WTC11 (cell line): ENCODE measurements around the gene SLAMF1. TPM values are rescaled to one million over a fixed set of nuclear protein-coding genes. Genes with fewer than 3 reads are reported as not detected.

Experiments used
- ATAC-seq: fragments of 200-7000 bp; cut with Tn5 transposase; 2 replicates; pipeline ENCODE4 v1.10.0; 2021; ENCODE audit warnings: mild to moderate bottlenecking, moderate library complexity
- CTCF ChIA-PET: fragments of 300-600 bp; sonication (Branson Sonifier 250); formaldehyde crosslinking; loops from one replicate; lab custom pipeline; 2021; ENCODE audit warnings: antibody characterized with exemption; lab: Charles Lee
- POLR2A ChIA-PET: fragments of 350-600 bp; sonication (Branson Sonifier 250); formaldehyde crosslinking; loops from one replicate; lab custom pipeline; 2021; ENCODE audit warnings: antibody characterized with exemption; lab: Charles Lee
- DNase-seq: peaks from one replicate; pipeline ENCODE4 v3.0.0; 2021; ENCODE audit warnings: low spot score
- H3K27ac Mint-ChIP-seq: 2 replicates; pipeline ENCODE4 v1.8.0; 2021; ENCODE audit warnings: mixed read lengths
- H3K27me3 Mint-ChIP-seq: 2 replicates; pipeline ENCODE4 v1.8.0; 2021; ENCODE audit warnings: low read depth, mild to moderate bottlenecking, moderate library complexity, mixed read lengths
- H3K36me3 Mint-ChIP-seq: 2 replicates; pipeline ENCODE4 v1.8.0; 2021; ENCODE audit warnings: mixed read lengths
- H3K4me1 Mint-ChIP-seq: 2 replicates; pipeline ENCODE4 v1.8.0; 2022; ENCODE audit warnings: mixed read lengths
- H3K4me3 Mint-ChIP-seq: 2 replicates; pipeline ENCODE4 v1.8.0; 2021; ENCODE audit warnings: mild to moderate bottlenecking, moderate library complexity, mixed read lengths
- H3K9me3 Mint-ChIP-seq: 2 replicates; pipeline ENCODE4 v1.8.0; 2021; ENCODE audit warnings: mixed read lengths
- ARID4B ChIP-seq: sonication (generic); formaldehyde crosslinking; IDR thresholded peaks from 2 replicates; pipeline ENCODE4 v1.8.0; 2023; ENCODE audit warnings: missing genetic modification reagents, mild to moderate bottlenecking, borderline replicate concordance
- EMX1 ChIP-seq: fragments of 250-450 bp; sonication (Bioruptor Pico); IDR thresholded peaks from 2 replicates; pipeline ENCODE4 v1.8.0; 2021; ENCODE audit warnings: mild to moderate bottlenecking
- FOXK1 ChIP-seq: sonication (generic); formaldehyde crosslinking; IDR thresholded peaks from 2 replicates; pipeline ENCODE4 v1.8.0; 2022; ENCODE audit warnings: mild to moderate bottlenecking, moderate library complexity, missing genetic modification reagents
- FOXP1 ChIP-seq: sonication (generic); formaldehyde crosslinking; IDR thresholded peaks from 2 replicates; pipeline ENCODE4 v1.8.0; 2022; ENCODE audit warnings: missing genetic modification reagents, mild to moderate bottlenecking, moderate library complexity, borderline replicate concordance
- HMGA2 ChIP-seq: fragments of 250-450 bp; sonication (Bioruptor Pico); IDR thresholded peaks from 2 replicates; pipeline ENCODE4 v1.4.0; 2021; ENCODE audit warnings: mild to moderate bottlenecking, moderate library complexity
- IRF2 ChIP-seq: sonication (generic); formaldehyde crosslinking; IDR thresholded peaks from 2 replicates; pipeline ENCODE4 v1.8.0; 2022; ENCODE audit warnings: low read depth, missing genetic modification reagents, borderline replicate concordance
- JUN ChIP-seq: sonication (generic); formaldehyde crosslinking; IDR thresholded peaks from 2 replicates; pipeline ENCODE4 v1.8.0; 2023; ENCODE audit warnings: mild to moderate bottlenecking, missing genetic modification reagents
- MXD4 ChIP-seq: fragments of 250-450 bp; sonication (Bioruptor Pico); IDR thresholded peaks from 2 replicates; pipeline ENCODE4 v1.8.0; 2021; ENCODE audit warnings: mild to moderate bottlenecking, moderate library complexity, borderline replicate concordance
- MYBL2 ChIP-seq: sonication (generic); formaldehyde crosslinking; IDR thresholded peaks from 2 replicates; pipeline ENCODE4 v1.8.1; 2023; ENCODE audit warnings: mild to moderate bottlenecking, moderate library complexity, missing genetic modification reagents
- SMAD3 ChIP-seq: sonication (generic); formaldehyde crosslinking; IDR thresholded peaks from 2 replicates; pipeline ENCODE4 v1.8.0; 2022; ENCODE audit warnings: missing genetic modification reagents, mild to moderate bottlenecking, borderline replicate concordance
- SP1 ChIP-seq: sonication (generic); formaldehyde crosslinking; conservative IDR thresholded peaks from 2 replicates; pipeline ENCODE4 v1.8.1; 2022; ENCODE audit warnings: missing genetic modification reagents
- ZNF219 ChIP-seq: sonication (generic); formaldehyde crosslinking; IDR thresholded peaks from 2 replicates; pipeline ENCODE4 v1.8.0; 2023; ENCODE audit warnings: missing genetic modification reagents, mild to moderate bottlenecking, borderline replicate concordance
- ZNF263 ChIP-seq: sonication (generic); formaldehyde crosslinking; IDR thresholded peaks from 2 replicates; pipeline ENCODE4 v1.8.1; 2022; ENCODE audit warnings: low read depth, mild to moderate bottlenecking, moderate library complexity, missing genetic modification reagents
- ZNF317 ChIP-seq: sonication (generic); formaldehyde crosslinking; IDR thresholded peaks from 2 replicates; pipeline ENCODE4 v1.8.1; 2023; ENCODE audit warnings: low read depth, mild to moderate bottlenecking, moderate library complexity, missing genetic modification reagents, borderline replicate concordance
- ZNF425 ChIP-seq: fragments of 250-450 bp; sonication (Bioruptor Pico); conservative IDR thresholded peaks from 2 replicates; pipeline ENCODE4 v1.9.0; 2021; ENCODE audit warnings: mild to moderate bottlenecking
- ZNF532 ChIP-seq: fragments of 250-450 bp; sonication (Bioruptor Pico); IDR thresholded peaks from 2 replicates; pipeline ENCODE4 v1.9.0; 2021; ENCODE audit warnings: mild to moderate bottlenecking, borderline replicate concordance
- total RNA-seq: library from RNA; stranded (reverse); gene quantifications from 3 replicates; pipeline ENCODE4 v1.2.3, GENCODE V29; 2021
- TF ChIP-seq, protein P1 (sequence below): sonication (generic); formaldehyde crosslinking; IDR thresholded peaks from 2 replicates; pipeline ENCODE4 v1.8.1; 2022; ENCODE audit warnings: mild to moderate bottlenecking, moderate library complexity, missing genetic modification reagents
- TF ChIP-seq, protein P2 (sequence below): sonication (generic); formaldehyde crosslinking; IDR thresholded peaks from 2 replicates; pipeline ENCODE4 v1.8.1; 2023; ENCODE audit warnings: mild to moderate bottlenecking, missing genetic modification reagents, moderate library complexity
- TF ChIP-seq, protein P3 (sequence below): sonication (generic); formaldehyde crosslinking; IDR thresholded peaks from 2 replicates; pipeline ENCODE4 v1.8.1; 2023; ENCODE audit warnings: mild to moderate bottlenecking, missing genetic modification reagents
- TF ChIP-seq, protein P4 (sequence below): sonication (generic); formaldehyde crosslinking; IDR thresholded peaks from 2 replicates; pipeline ENCODE4 v1.8.0; 2022; ENCODE audit warnings: mild to moderate bottlenecking, missing genetic modification reagents

The SLAMF1 gene
- total RNA-seq, 1 experiment from 2014 or later = 0.15 TPM

DNA sequence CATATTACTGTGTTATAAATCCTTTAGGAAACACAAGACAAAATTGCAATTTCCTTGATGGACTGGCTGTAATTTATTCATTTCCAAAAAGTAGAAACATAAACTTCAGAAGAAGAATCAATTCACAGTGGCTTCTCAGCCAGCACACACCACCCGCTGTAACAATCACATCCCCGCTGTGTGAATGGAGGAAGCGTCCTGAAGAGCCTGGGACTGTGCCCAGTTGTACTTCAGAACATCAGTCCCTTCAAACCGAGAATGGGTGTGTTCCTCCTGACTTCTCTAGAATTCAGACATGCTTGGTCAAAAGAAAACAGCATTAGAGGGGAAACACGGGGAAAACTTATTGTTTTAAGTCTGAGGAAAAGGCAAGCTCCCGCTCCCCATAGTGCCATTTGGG lies 38.8 kb downstream of the SLAMF1 start:
- TF ChIP-seq MXD4 (CRISPR knock-in tag) = no peak
- no peak for TF ChIP-seq ARID4B (CRISPR knock-in tag)
- TF ChIP-seq, protein P1, sequence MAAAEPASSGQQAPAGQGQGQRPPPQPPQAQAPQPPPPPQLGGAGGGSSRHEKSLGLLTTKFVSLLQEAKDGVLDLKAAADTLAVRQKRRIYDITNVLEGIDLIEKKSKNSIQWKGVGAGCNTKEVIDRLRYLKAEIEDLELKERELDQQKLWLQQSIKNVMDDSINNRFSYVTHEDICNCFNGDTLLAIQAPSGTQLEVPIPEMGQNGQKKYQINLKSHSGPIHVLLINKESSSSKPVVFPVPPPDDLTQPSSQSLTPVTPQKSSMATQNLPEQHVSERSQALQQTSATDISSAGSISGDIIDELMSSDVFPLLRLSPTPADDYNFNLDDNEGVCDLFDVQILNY (CRISPR knock-in tag) = no peak
- no peak for TF ChIP-seq IRF2 (CRISPR knock-in tag)
- no peak for TF ChIP-seq FOXP1 (CRISPR knock-in tag)
- no peak for TF ChIP-seq ZNF317 (CRISPR knock-in tag)
- no peak for TF ChIP-seq SMAD3
- TF ChIP-seq ZNF532 (CRISPR knock-in tag) = no peak
- TF ChIP-seq FOXK1 (CRISPR knock-in tag) = no peak
- no peak for TF ChIP-seq ZNF219
- no peak for TF ChIP-seq HMGA2 (CRISPR knock-in tag)
- no peak for TF ChIP-seq JUN (CRISPR knock-in tag)
- TF ChIP-seq, protein P2, sequence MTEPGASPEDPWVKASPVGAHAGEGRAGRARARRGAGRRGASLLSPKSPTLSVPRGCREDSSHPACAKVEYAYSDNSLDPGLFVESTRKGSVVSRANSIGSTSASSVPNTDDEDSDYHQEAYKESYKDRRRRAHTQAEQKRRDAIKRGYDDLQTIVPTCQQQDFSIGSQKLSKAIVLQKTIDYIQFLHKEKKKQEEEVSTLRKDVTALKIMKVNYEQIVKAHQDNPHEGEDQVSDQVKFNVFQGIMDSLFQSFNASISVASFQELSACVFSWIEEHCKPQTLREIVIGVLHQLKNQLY (CRISPR knock-in tag) = no peak
- TF ChIP-seq, protein P3, sequence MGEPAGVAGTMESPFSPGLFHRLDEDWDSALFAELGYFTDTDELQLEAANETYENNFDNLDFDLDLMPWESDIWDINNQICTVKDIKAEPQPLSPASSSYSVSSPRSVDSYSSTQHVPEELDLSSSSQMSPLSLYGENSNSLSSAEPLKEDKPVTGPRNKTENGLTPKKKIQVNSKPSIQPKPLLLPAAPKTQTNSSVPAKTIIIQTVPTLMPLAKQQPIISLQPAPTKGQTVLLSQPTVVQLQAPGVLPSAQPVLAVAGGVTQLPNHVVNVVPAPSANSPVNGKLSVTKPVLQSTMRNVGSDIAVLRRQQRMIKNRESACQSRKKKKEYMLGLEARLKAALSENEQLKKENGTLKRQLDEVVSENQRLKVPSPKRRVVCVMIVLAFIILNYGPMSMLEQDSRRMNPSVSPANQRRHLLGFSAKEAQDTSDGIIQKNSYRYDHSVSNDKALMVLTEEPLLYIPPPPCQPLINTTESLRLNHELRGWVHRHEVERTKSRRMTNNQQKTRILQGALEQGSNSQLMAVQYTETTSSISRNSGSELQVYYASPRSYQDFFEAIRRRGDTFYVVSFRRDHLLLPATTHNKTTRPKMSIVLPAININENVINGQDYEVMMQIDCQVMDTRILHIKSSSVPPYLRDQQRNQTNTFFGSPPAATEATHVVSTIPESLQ (CRISPR knock-in tag) = no peak
- TF ChIP-seq SP1 = no peak
- no peak for TF ChIP-seq ZNF263 (CRISPR knock-in tag)
- TF ChIP-seq MYBL2 (CRISPR knock-in tag) = no peak
- no peak for TF ChIP-seq ZNF425 (CRISPR knock-in tag)
- no peak for TF ChIP-seq EMX1
- TF ChIP-seq, protein P4, sequence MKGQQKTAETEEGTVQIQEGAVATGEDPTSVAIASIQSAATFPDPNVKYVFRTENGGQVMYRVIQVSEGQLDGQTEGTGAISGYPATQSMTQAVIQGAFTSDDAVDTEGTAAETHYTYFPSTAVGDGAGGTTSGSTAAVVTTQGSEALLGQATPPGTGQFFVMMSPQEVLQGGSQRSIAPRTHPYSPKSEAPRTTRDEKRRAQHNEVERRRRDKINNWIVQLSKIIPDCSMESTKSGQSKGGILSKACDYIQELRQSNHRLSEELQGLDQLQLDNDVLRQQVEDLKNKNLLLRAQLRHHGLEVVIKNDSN (CRISPR knock-in tag) = no peak
- CTCF ChIA-PET = interaction anchor here (0.7 to 5.9 kb wide), 7 partner anchors 10 to 169 kb away, joined by 3 to 53 read pairs (median 4); no protein-coding TSS in a partner anchor
- no peaks in the 10 kb centered on the region; the same call in 1 of the 2 replicates for H3K27me3 Mint-ChIP-seq

More for the DNA sequence above, 38.8 kb downstream of the SLAMF1 start:
- Mint-ChIP-seq H3K9me3 (peaks cover 24% of the 10 kb centered on the region), H3K36me3 (peaks cover 6% of the 10 kb centered on the region), H3K4me3 (no peak overlapping the region), H3K27ac (no peak overlapping the region), H3K4me1 (peaks cover 53% of the 10 kb centered on the region)
- POLR2A ChIA-PET = no interaction called here
- DNase-seq (no peak), ATAC-seq (no peak)
